Sigmoid colon (tissue), 7 donors: Measurements from ENCODE around the gene SULT1A2. TPM values are rescaled to one million over a fixed set of nuclear protein-coding genes. Genes with fewer than 3 reads are reported as not detected.
"Not testable (repeated sequence)": the region's sequence is repeated elsewhere in the genome, so short reads cannot be mapped to it uniquely, and the experiment has no call there.

Source experiments
- DNase-seq: peaks from one replicate; pipeline ENCODE4 v3.0.0-alpha.2; 2019
- H3K27ac ChIP-seq, 4 donors: fragments of 200-600 bp; sonication (generic); one replicate each; pipeline ENCODE4 v1.5.1; 2016 to 2019; ENCODE audit warnings: mild to moderate bottlenecking in 1 of 4
- H3K27me3 ChIP-seq, 3 donors: fragments of 200-600 bp; sonication (generic); one replicate each; pipeline ENCODE4 v1.5.1; 2019; ENCODE audit warnings: mild to moderate bottlenecking in 1 of 3
- H3K36me3 ChIP-seq, 4 donors: fragments of 200-600 bp; sonication (generic); one replicate each; pipeline ENCODE4 v1.5.1; 2016 to 2019
- H3K4me1 ChIP-seq, 4 donors: fragments of 200-600 bp; sonication (generic); one replicate each; pipeline ENCODE4 v1.5.1; 2017 to 2019
- H3K4me3 ChIP-seq, 4 donors: fragments of 200-600 bp; sonication (generic); one replicate each; pipeline ENCODE4 v1.5.1; 2017 to 2019; ENCODE audit warnings: mild to moderate bottlenecking in 2 of 4, moderate library complexity in 1 of 4
- H3K9me3 ChIP-seq, 4 donors: fragments of 200-600 bp in 3 of 4; sonication (generic) in 3 of 4; one replicate each; pipeline versions ENCODE4 v1.5.1 to v1.6.1; 2013 to 2019
- EP300 ChIP-seq, 4 donors: sonication (generic); formaldehyde crosslinking; IDR thresholded peaks; one replicate each; pipeline ENCODE4 v1.6.1; 2017; ENCODE audit warnings: antibody characterized with exemption in 4 of 4
- POLR2A ChIP-seq, 2 donors: fragments of 450-650 bp; IDR thresholded peaks; one replicate each; pipeline ENCODE4 v1.6.1; 2016; ENCODE audit warnings: antibody characterized with exemption in 2 of 2, mild to moderate bottlenecking in 2 of 2, moderate library complexity in 2 of 2
- POLR2AphosphoS5 ChIP-seq, 4 donors: sonication (generic); formaldehyde crosslinking; IDR thresholded peaks; one replicate each; pipeline ENCODE4 v1.6.1; 2017; ENCODE audit warnings: antibody characterized with exemption in 4 of 4
- WGBS, 2 donors: extraction: QIAGEN DNeasy Blood & Tissue Kit; methylation state at CpG; one replicate each; pipeline ENCODE4 v1.1.7; 2013; 5-methylcytosine and 5-hydroxymethylcytosine counted together
- intact Hi-C: fragments of 100-400 bp; cut with DNase I; formaldehyde crosslinking; loops from one replicate; pipeline ENCODE4 v1.15.1; 2023
- polyA plus RNA-seq, 3 donors: library from polyadenylated mRNA; stranded (reverse); fragments of 200-250 nt; gene quantifications; one replicate each; pipeline ENCODE4 v1.2.3, GENCODE V29; 2013
- total RNA-seq, 4 donors: library from RNA; depleted of rRNA; stranded (reverse); fragments of >200 nt; gene quantifications; one replicate each; pipeline ENCODE4 v1.1.0, GENCODE V29; 2016
- TF ChIP-seq, protein P1 (sequence below), 4 experiments: fragments of 450-650 bp in 3 of 4; fragments of 200-600 bp in 1 of 4; IDR thresholded peaks; one replicate each; pipeline ENCODE4 v1.5.1; 2016 to 2019; ENCODE audit warnings: antibody characterized with exemption in 4 of 4, mild to moderate bottlenecking in 3 of 4, moderate library complexity in 2 of 4
- donor health status: healthy with polysubstance abuse.
- donor health status: Bipolar disorder and iron deficiency.
- donor health status: healthy.

SULT1A2 gene
- total and polyA plus RNA-seq, 7 donors: 0.71 to 101 (median 20.4) TPM; not detected in 2

DNA sequence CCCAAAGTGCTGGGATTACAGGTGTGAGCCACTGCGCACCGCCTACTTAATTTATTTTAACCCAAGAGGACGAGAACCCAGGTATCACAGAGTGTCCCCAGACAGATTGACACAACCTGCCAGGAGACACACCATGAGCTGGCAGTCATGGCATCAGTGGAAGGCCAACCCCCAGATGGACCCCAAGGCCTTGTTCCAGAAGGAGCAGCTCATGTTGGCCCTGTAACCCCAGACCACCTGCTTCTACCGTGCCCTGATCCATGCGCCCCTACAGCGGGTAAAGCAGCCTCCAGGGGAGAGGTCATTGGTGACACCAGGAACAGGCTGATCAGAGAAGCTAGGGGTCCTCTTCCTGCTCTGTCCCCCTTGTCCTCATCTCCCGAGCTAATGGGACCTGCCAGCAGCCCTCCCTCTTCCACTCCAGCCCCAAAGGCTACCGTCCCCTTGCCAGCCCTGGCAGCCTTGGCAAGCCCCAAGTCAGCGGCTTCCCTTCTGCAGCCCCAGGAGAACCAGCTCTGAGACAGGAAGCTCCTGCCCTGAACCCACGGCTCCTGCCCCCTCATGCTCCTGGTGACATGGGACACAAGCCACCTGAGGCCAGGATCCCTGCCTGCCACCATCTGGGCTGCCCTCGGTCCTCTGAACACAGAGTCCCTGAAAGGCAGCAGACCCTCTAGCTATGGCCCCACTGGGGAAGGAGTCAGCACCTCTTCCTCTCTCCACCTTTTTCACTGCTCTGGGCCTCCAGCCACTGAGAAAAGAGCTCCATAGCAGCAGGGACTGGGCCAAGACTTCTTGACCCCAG, 6.7 kb upstream of the SULT1A2 start:
- Histone ChIP-seq H3K9me3 (no peaks in the 10 kb centered on the region), H3K27ac (no peak overlapping the region), H3K36me3 (no peaks in the 10 kb centered on the region), H3K4me3 (no peak overlapping the region), H3K27me3 (no peaks in the 10 kb centered on the region), H3K4me1 (no peaks in the 10 kb centered on the region)
- WGBS, 2 donors: 84 to 87% methylated on average over 11 of the region's 11 CpGs
- intact Hi-C loops: no loop called here
- peak; percentile 67 for DNase-seq
- no peak for TF ChIP-seq EP300 (IDR thresholded peaks at IDR 0.05)
- no peak for TF ChIP-seq POLR2A (IDR thresholded peaks at IDR 0.05)
- TF ChIP-seq, protein P1, sequence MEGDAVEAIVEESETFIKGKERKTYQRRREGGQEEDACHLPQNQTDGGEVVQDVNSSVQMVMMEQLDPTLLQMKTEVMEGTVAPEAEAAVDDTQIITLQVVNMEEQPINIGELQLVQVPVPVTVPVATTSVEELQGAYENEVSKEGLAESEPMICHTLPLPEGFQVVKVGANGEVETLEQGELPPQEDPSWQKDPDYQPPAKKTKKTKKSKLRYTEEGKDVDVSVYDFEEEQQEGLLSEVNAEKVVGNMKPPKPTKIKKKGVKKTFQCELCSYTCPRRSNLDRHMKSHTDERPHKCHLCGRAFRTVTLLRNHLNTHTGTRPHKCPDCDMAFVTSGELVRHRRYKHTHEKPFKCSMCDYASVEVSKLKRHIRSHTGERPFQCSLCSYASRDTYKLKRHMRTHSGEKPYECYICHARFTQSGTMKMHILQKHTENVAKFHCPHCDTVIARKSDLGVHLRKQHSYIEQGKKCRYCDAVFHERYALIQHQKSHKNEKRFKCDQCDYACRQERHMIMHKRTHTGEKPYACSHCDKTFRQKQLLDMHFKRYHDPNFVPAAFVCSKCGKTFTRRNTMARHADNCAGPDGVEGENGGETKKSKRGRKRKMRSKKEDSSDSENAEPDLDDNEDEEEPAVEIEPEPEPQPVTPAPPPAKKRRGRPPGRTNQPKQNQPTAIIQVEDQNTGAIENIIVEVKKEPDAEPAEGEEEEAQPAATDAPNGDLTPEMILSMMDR (IDR thresholded peaks at IDR 0.05): no peak
- no peak for TF ChIP-seq POLR2AphosphoS5 (IDR thresholded peaks at IDR 0.05)

DNA sequence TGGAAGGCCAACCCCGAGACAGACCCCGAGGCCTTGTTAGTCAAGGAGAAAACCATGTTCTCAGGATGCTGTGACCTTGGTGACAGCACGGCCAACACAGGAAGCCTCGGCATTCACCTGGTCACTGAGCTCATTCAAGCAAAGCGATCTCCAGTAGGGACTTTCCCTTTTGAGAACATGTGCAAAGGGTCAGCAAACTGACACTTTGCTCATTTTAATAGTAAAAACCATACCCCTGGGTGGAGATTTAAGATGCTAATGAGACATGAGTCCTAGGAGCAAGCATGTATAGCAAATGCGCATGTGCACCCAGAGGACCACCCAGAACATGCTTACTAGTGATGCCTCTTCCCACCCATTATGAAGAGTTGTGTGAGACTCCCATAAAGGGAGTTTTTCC, 5.7 kb upstream of the SULT1A2 start:
- WGBS, 2 donors: 59 to 78% methylated on average over 5 of the region's 6 CpGs
- Histone ChIP-seq H3K27ac (no peak overlapping the region), H3K27me3 (no peaks in the 10 kb centered on the region), H3K9me3 (no peaks in the 10 kb centered on the region), H3K4me3 (no peak overlapping the region), H3K36me3 (no peaks in the 10 kb centered on the region), H3K4me1 (no peaks in the 10 kb centered on the region)
- peak; percentile 37 for DNase-seq
- intact Hi-C loops: no loop called here
- no peak for TF ChIP-seq POLR2A (IDR thresholded peaks at IDR 0.05)
- TF ChIP-seq, protein P1 (IDR thresholded peaks at IDR 0.05): no peak
- TF ChIP-seq POLR2AphosphoS5 (IDR thresholded peaks at IDR 0.05): no peak
- TF ChIP-seq EP300 (IDR thresholded peaks at IDR 0.05): no peak

DNA sequence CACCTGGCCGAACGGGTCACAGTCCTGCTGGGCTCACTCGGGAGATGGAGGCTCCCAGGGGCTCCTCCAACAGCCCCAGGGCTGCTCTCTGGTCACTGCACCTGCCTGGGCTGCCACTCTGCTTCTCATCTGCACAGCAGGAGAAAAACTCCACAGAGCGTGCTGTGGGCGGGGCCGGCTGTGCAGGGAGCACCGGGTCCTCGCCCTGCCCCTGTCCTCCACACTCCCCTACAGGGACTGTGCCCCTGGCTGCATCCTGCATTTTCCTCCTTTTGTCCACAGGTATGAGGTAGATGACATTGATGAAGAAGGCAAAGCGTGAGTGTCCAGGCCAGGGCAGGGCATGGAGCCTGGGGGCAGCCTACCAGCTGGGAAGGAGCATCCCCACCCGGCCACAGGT, 5.2 kb upstream of the SULT1A2 start:
- H3K27ac ChIP-seq, H3K4me1 ChIP-seq, H3K36me3 ChIP-seq, H3K9me3 ChIP-seq, H3K27me3 ChIP-seq, intact Hi-C loops, H3K4me3 ChIP-seq: not testable (repeated sequence)
- 49 to 84% methylated on average over 5 of the region's 10 CpGs for WGBS, 2 donors
- DNase-seq: peak; percentile 19

DNA sequence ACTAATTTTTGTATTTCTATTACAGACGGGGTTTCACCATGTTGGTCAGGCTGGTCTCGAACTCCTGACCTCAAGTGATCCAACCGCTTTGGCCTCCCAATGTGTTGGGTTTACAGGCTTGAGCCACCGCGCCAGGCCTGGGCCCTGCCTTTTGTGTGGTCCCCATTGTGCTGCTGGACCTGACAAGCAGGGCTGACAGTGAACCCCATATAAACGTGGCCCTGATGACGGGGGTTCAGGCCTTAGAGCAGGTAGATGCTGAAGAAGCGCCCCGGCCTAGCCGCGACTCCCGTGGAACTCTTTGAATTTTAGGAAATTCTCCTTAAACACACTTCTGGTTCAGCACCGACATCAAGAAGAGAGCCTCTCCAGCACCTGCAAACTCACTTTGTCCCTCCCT, 4.7 kb upstream of the SULT1A2 start:
- H3K27me3 ChIP-seq, H3K27ac ChIP-seq, intact Hi-C loops, H3K4me3 ChIP-seq, H3K9me3 ChIP-seq, H3K4me1 ChIP-seq, H3K36me3 ChIP-seq: not testable (repeated sequence)
- 89 to 91% methylated on average over 12 of the region's 13 CpGs for WGBS, 2 donors
- DNase-seq: peak; percentile 45

DNA sequence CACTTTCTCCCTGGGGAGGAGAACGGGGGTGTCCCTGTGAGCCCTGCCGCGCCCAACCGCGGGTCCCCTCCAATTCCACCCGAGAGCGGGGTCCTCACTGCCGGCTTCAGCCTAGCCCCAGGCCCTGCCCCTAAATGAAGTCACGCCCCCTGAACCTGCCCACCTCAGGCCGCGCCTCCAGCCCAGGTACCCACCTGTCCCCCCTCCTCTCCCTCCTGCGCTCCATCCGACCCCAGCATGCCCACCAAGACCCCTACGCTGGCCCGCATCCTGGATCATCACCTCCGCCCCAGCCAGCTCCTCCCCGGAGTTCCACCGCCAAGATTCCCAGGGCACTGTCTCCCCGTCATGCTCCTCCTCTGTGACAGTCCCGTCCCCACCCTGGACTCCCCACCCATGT, 4.1 kb upstream of the SULT1A2 start:
- H3K27ac ChIP-seq, intact Hi-C loops, H3K4me3 ChIP-seq, H3K36me3 ChIP-seq, H3K27me3 ChIP-seq, DNase-seq, H3K4me1 ChIP-seq, H3K9me3 ChIP-seq: not testable (repeated sequence)
- WGBS, 2 donors: 43 to 48% methylated on average over 10 to 13 of the region's 20 CpGs

DNA sequence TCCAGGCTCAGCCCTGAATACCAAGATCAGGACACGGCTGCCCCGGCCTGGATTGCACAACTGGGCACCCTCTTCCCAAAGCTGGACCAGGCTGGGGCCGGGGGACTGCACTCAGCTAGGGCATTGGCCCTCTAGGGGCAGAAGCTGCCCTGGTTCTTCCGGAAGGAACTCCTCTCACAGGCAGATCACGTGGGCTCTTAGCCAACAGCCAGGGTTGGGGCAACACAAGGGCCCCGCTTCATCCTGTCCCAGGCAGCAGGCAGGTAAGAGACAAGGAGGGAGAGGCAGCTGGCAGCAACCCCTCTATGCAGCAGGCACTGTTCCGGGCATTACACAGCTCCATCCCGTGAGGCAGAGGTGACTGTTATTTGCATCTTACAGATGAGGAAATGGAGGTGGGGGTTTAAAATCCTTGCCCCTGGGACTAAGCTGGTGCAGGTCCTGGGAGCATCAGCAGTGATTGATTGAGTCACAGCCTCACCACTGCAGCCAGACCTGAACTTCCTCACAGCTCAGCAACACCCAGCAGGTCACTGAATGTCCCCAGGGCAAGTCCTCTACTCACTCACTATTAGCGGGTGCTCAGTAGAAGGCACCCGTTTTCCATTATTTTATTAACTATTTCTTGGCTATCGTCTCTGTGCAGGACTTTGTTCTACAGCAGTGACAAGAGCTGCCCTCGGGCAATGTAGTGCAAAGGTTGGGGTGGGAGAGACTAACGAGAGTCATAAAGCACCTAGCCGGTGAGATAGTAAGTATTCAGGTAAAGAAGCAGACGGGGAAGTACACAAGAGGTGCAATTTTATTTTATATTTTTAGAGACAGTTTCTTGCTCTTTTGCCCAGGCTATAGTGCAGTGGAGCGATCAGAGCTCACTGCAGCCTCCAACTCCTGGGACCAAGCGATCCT, 2.8 kb upstream of the SULT1A2 start:
- H3K9me3 ChIP-seq, H3K27ac ChIP-seq, H3K4me3 ChIP-seq, intact Hi-C loops, DNase-seq, H3K4me1 ChIP-seq, H3K27me3 ChIP-seq, H3K36me3 ChIP-seq: not testable (repeated sequence)
- WGBS, 2 donors: no CpG with 5 or more reads among the region's 17 CpGs
